Liver (tissue), 9 donors: ENCODE data around the gene PARP12. TPM values are rescaled to one million over a fixed set of nuclear protein-coding genes. Genes with fewer than 3 reads are reported as not detected.

Source experiments
- DNase-seq: peaks from one replicate; pipeline ENCODE4 v3.0.0-alpha.2; 2017; ENCODE audit warnings: low spot score
- H3K27ac ChIP-seq, 2 donors: one replicate each; pipeline ENCODE4 v1.7.0; 2013; ENCODE audit warnings: inconsistent platforms in 2 of 2, low read length in 2 of 2, control low read depth in 1 of 2, low read depth in 1 of 2, mild to moderate bottlenecking in 1 of 2
- H3K27me3 ChIP-seq, 4 donors: one replicate each; pipeline versions ENCODE4 v1.6.1 to v1.7.0; 2013; ENCODE audit warnings: low read length in 3 of 4, inconsistent platforms in 1 of 4, mild to moderate bottlenecking in 1 of 4, moderate library complexity in 1 of 4; ENCODE audit not compliant: control insufficient read depth in 4 of 4, insufficient read depth in 4 of 4
- H3K36me3 ChIP-seq, 4 donors: one replicate each; pipeline versions ENCODE4 v1.6.1 to v1.7.0; 2013; ENCODE audit warnings: low read length in 3 of 4, mild to moderate bottlenecking in 3 of 4, low read depth in 1 of 4, moderate library complexity in 1 of 4; ENCODE audit not compliant: control insufficient read depth in 4 of 4, insufficient read depth in 3 of 4
- H3K4me1 ChIP-seq, 4 donors: one replicate each; pipeline versions ENCODE4 v1.6.1 to v1.7.0; 2013; ENCODE audit warnings: low read length in 3 of 4, mild to moderate bottlenecking in 3 of 4, moderate library complexity in 1 of 4; ENCODE audit not compliant: control insufficient read depth in 4 of 4, insufficient read depth in 4 of 4
- H3K4me3 ChIP-seq, 3 donors: one replicate each; pipeline versions ENCODE4 v1.6.1 to v1.7.0; 2013; ENCODE audit warnings: low read length in 3 of 3, control low read depth in 1 of 3, low read depth in 1 of 3, mild to moderate bottlenecking in 1 of 3
- H3K9ac ChIP-seq, 2 donors: one replicate each; pipeline ENCODE4 v1.7.0; 2013; ENCODE audit warnings: low read length in 2 of 2, mild to moderate bottlenecking in 2 of 2, moderate library complexity in 2 of 2, control low read depth in 1 of 2, low read depth in 1 of 2
- H3K9me3 ChIP-seq, 4 donors: one replicate each; pipeline versions ENCODE4 v1.6.1 to v1.7.0; 2013; ENCODE audit warnings: low read length in 3 of 4; ENCODE audit not compliant: control insufficient read depth in 4 of 4
- EGR1 ChIP-seq, 2 donors: IDR thresholded peaks; 2 replicates each; pipeline ENCODE4 v1.6.1; 2016 to 2018; ENCODE audit warnings: antibody characterized with exemption in 2 of 2, low read depth in 2 of 2
- FOXA1 ChIP-seq: IDR thresholded peaks from 2 replicates; pipeline ENCODE4 v1.6.1; 2016; ENCODE audit warnings: antibody characterized with exemption
- FOXA2 ChIP-seq: IDR thresholded peaks from 2 replicates; pipeline ENCODE4 v1.6.1; 2016; ENCODE audit warnings: antibody characterized with exemption
- HNF4A ChIP-seq, 2 donors: conservative IDR thresholded peaks; 2 replicates each; pipeline ENCODE4 v1.6.1; 2016; ENCODE audit warnings: antibody characterized with exemption in 2 of 2, mild to moderate bottlenecking in 2 of 2
- HNF4G ChIP-seq: IDR thresholded peaks from 2 replicates; pipeline ENCODE4 v1.6.1; 2016; ENCODE audit warnings: antibody characterized with exemption
- JUND ChIP-seq, 2 donors: IDR thresholded peaks; 2 replicates each; pipeline ENCODE4 v1.6.1; 2016; ENCODE audit warnings: antibody characterized with exemption in 2 of 2
- NR2F2 ChIP-seq: IDR thresholded peaks from 2 replicates; pipeline ENCODE4 v1.6.1; 2016; ENCODE audit warnings: antibody characterized with exemption
- RAD21 ChIP-seq, 2 donors: IDR thresholded peaks; 2 replicates each; pipeline ENCODE4 v1.6.1; 2016; ENCODE audit warnings: antibody characterized with exemption in 2 of 2, mild to moderate bottlenecking in 2 of 2
- RXRA ChIP-seq, 2 donors: IDR thresholded peaks; 2 replicates each; pipeline ENCODE4 v1.6.1; 2017 to 2018; ENCODE audit warnings: antibody characterized with exemption in 2 of 2, mild to moderate bottlenecking in 1 of 2
- SP1 ChIP-seq: IDR thresholded peaks from 2 replicates; pipeline ENCODE4 v1.6.1; 2018; ENCODE audit warnings: antibody characterized with exemption, mild to moderate bottlenecking
- TAF1 ChIP-seq: conservative IDR thresholded peaks from 2 replicates; pipeline ENCODE4 v1.6.1; 2016; ENCODE audit warnings: antibody characterized with exemption, mild to moderate bottlenecking
- YY1 ChIP-seq: IDR thresholded peaks from 2 replicates; pipeline ENCODE4 v1.6.1; 2016; ENCODE audit warnings: antibody characterized with exemption, mild to moderate bottlenecking
- WGBS: extraction: QIAGEN DNeasy Blood & Tissue Kit; methylation state at CpG from one replicate; pipeline ENCODE4 v1.1.7; 2013; 5-methylcytosine and 5-hydroxymethylcytosine counted together
- polyA plus RNA-seq, 2 donors: library from polyadenylated mRNA; stranded (reverse) in 1 of 2; unstranded in 1 of 2; fragments of 200-250 nt in 1 of 2; fragments of >200 nt in 1 of 2; fragmentation: Nextera tagmentation in 1 of 2; extraction: Ambion mirVana in 1 of 2; gene quantifications; one replicate each; pipeline versions ENCODE4 v1.2.1 to v1.2.3, GENCODE V29; 2013 to 2015
- total RNA-seq, 2 donors: library from RNA; depleted of rRNA; stranded (reverse); fragments of >200 nt; gene quantifications; one replicate each; pipeline ENCODE4 v1.2.3, GENCODE V29; 2014
- TF ChIP-seq, protein P1 (sequence below): fragments of 150-350 bp; IDR thresholded peaks from 2 replicates; pipeline ENCODE4 v1.5.1; 2017; ENCODE audit warnings: improper control_type of control experiment, low read depth, low read length; ENCODE audit not compliant: missing input control
- TF ChIP-seq, protein P2 (sequence below): IDR thresholded peaks from 2 replicates; pipeline ENCODE4 v1.6.1; 2016; ENCODE audit warnings: antibody characterized with exemption
- TF ChIP-seq, protein P3 (sequence below): IDR thresholded peaks from 2 replicates; pipeline ENCODE4 v1.6.1; 2016; ENCODE audit warnings: antibody characterized with exemption
- TF ChIP-seq, protein P4 (sequence below): IDR thresholded peaks from 2 replicates; pipeline ENCODE4 v1.6.1; 2016; ENCODE audit warnings: antibody characterized with exemption
- TF ChIP-seq, protein P5 (sequence below): IDR thresholded peaks from 2 replicates; pipeline ENCODE4 v1.6.1; 2016; ENCODE audit warnings: antibody characterized with exemption, mild to moderate bottlenecking
- donor health status: healthy.
- donor health status: healthy.
- donor health status: healthy.
- donor health status: healthy.
- donor health status: healthy.

PARP12 gene
- total and polyA plus RNA-seq, 4 donors = 13.3 to 32.7 (median 19.8) TPM

DNA sequence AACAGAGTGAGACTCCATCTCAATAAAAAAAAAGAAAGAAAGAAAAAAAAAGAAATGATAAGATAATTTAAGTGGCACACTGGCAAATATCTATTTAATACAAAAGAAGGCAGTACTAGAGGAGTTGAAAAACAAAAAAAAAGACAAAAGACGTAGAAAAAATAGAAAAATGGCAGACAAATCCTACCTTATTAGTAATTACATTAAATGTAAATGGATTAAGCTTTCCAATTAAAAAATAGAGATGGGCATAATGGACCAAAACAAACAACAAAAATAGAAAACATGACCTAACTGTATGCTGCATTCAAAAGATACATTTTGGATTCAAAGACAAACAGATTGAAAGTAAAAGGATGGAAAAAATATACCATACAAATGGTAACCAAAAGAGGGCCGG is 5.3 kb upstream of the PARP12 start:
- TF ChIP-seq HNF4A (conservative IDR thresholded peaks at IDR 0.05) = no peak
- TF ChIP-seq JUND (IDR thresholded peaks at IDR 0.05) = no peak
- H3K9me3 ChIP-seq = peaks cover 2 to 11% (median 3%) of the 10 kb centered on the region in 4 donors
- H3K27me3 ChIP-seq = no peaks in the 10 kb centered on the region
- WGBS = 94% methylated on average over 2 of the region's 2 CpGs
- H3K4me1 ChIP-seq = peaks cover 0 to 2% (median 0%) of the 10 kb centered on the region in 4 donors
- H3K36me3 ChIP-seq = no peaks in the 10 kb centered on the region
- H3K4me3 ChIP-seq = no peak overlapping the region
- no peak for DNase-seq
- no peak overlapping the region for H3K27ac ChIP-seq
- no peak overlapping the region for H3K9ac ChIP-seq

DNA sequence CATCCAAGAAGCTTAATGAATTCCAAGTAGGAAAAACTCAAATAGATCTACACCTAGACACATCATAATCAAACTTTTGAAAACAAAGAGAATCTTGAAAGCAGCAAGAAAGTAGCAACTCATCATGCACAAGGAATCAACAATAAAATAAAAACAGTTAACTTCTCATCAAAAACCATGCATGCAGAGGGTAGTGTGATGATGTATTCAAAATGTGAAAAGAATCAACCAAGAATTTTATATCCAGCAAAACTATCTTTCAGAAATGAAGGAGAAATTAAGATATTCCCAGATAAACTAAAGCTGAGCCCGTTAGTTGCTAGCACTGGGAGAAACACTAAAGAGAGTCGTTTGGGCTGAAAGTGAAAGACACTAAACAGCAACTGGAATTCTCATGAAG is 4.3 kb upstream of the PARP12 start:
- peaks cover 2 to 11% (median 3%) of the 10 kb centered on the region in 4 donors for H3K9me3 ChIP-seq
- DNase-seq = no peak
- no peak overlapping the region for H3K4me3 ChIP-seq
- no peak overlapping the region for H3K27ac ChIP-seq
- H3K36me3 ChIP-seq = no peaks in the 10 kb centered on the region
- no peak for TF ChIP-seq TAF1
- no peak for TF ChIP-seq FOXA1
- TF ChIP-seq HNF4G = no peak
- no peak for TF ChIP-seq SP1
- TF ChIP-seq, protein P1, sequence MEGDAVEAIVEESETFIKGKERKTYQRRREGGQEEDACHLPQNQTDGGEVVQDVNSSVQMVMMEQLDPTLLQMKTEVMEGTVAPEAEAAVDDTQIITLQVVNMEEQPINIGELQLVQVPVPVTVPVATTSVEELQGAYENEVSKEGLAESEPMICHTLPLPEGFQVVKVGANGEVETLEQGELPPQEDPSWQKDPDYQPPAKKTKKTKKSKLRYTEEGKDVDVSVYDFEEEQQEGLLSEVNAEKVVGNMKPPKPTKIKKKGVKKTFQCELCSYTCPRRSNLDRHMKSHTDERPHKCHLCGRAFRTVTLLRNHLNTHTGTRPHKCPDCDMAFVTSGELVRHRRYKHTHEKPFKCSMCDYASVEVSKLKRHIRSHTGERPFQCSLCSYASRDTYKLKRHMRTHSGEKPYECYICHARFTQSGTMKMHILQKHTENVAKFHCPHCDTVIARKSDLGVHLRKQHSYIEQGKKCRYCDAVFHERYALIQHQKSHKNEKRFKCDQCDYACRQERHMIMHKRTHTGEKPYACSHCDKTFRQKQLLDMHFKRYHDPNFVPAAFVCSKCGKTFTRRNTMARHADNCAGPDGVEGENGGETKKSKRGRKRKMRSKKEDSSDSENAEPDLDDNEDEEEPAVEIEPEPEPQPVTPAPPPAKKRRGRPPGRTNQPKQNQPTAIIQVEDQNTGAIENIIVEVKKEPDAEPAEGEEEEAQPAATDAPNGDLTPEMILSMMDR = no peak
- TF ChIP-seq, protein P2, sequence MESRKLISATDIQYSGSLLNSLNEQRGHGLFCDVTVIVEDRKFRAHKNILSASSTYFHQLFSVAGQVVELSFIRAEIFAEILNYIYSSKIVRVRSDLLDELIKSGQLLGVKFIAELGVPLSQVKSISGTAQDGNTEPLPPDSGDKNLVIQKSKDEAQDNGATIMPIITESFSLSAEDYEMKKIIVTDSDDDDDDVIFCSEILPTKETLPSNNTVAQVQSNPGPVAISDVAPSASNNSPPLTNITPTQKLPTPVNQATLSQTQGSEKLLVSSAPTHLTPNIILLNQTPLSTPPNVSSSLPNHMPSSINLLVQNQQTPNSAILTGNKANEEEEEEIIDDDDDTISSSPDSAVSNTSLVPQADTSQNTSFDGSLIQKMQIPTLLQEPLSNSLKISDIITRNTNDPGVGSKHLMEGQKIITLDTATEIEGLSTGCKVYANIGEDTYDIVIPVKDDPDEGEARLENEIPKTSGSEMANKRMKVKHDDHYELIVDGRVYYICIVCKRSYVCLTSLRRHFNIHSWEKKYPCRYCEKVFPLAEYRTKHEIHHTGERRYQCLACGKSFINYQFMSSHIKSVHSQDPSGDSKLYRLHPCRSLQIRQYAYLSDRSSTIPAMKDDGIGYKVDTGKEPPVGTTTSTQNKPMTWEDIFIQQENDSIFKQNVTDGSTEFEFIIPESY = no peak
- TF ChIP-seq EGR1 (IDR thresholded peaks at IDR 0.05; ENCODE audit: low read depth in 2 of 2) = no peak
- TF ChIP-seq, protein P3, sequence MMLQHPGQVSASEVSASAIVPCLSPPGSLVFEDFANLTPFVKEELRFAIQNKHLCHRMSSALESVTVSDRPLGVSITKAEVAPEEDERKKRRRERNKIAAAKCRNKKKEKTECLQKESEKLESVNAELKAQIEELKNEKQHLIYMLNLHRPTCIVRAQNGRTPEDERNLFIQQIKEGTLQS = no peak
- no peak for TF ChIP-seq JUND (IDR thresholded peaks at IDR 0.05)
- TF ChIP-seq YY1 = no peak
- TF ChIP-seq FOXA2 = no peak
- TF ChIP-seq RXRA (IDR thresholded peaks at IDR 0.05) = no peak
- no peak for TF ChIP-seq RAD21 (IDR thresholded peaks at IDR 0.05)
- TF ChIP-seq NR2F2 = no peak
- no peak overlapping the region for H3K9ac ChIP-seq
- WGBS = 91% methylated on average over 2 of the region's 2 CpGs
- H3K27me3 ChIP-seq = no peaks in the 10 kb centered on the region
- H3K4me1 ChIP-seq = peaks cover 0 to 3% (median 0%) of the 10 kb centered on the region in 4 donors

DNA sequence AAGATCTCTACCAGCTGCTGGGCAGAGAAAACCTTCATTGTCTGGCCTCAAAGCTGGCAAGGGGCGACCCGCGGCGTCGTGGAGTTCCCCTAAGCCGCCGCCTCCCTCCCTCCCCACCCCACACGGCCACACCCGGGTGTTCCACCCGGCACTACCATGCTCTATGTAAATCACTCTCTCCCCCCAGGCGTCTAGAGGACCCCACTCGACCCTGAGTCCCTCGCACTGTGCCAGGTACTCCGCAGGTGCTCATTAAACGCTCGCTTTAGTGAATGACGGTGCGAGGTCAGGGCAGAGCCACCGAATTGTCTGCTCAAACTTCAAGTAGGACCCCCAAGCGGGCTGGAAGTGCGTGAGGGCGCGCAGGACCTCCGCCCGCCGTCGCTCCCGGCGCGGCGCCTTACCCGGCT is 628 bp downstream of the PARP12 start:
- TF ChIP-seq, protein P4, sequence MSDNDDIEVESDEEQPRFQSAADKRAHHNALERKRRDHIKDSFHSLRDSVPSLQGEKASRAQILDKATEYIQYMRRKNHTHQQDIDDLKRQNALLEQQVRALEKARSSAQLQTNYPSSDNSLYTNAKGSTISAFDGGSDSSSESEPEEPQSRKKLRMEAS = no peak
- TF ChIP-seq RXRA (IDR thresholded peaks at IDR 0.05) = no peak
- TF ChIP-seq TAF1 = no peak
- no peak for TF ChIP-seq RAD21 (IDR thresholded peaks at IDR 0.05)
- no peak for TF ChIP-seq FOXA2
- TF ChIP-seq HNF4G = no peak
- TF ChIP-seq, protein P5, sequence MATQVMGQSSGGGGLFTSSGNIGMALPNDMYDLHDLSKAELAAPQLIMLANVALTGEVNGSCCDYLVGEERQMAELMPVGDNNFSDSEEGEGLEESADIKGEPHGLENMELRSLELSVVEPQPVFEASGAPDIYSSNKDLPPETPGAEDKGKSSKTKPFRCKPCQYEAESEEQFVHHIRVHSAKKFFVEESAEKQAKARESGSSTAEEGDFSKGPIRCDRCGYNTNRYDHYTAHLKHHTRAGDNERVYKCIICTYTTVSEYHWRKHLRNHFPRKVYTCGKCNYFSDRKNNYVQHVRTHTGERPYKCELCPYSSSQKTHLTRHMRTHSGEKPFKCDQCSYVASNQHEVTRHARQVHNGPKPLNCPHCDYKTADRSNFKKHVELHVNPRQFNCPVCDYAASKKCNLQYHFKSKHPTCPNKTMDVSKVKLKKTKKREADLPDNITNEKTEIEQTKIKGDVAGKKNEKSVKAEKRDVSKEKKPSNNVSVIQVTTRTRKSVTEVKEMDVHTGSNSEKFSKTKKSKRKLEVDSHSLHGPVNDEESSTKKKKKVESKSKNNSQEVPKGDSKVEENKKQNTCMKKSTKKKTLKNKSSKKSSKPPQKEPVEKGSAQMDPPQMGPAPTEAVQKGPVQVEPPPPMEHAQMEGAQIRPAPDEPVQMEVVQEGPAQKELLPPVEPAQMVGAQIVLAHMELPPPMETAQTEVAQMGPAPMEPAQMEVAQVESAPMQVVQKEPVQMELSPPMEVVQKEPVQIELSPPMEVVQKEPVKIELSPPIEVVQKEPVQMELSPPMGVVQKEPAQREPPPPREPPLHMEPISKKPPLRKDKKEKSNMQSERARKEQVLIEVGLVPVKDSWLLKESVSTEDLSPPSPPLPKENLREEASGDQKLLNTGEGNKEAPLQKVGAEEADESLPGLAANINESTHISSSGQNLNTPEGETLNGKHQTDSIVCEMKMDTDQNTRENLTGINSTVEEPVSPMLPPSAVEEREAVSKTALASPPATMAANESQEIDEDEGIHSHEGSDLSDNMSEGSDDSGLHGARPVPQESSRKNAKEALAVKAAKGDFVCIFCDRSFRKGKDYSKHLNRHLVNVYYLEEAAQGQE = no peak
- no peak for TF ChIP-seq SP1
- TF ChIP-seq, protein P2 = no peak
- TF ChIP-seq EGR1 (IDR thresholded peaks at IDR 0.05; ENCODE audit: low read depth in 2 of 2) = no peak

More for the DNA sequence above, 628 bp downstream of the PARP12 start:
- Histone ChIP-seq H3K4me1 (peaks cover 6 to 28% (median 17%) of the 10 kb centered on the region in 4 donors), H3K9me3 (peaks cover 0 to 5% (median under 1%) of the 10 kb centered on the region in 4 donors), H3K9ac (peak overlapping the region; percentile 33 to 75), H3K36me3 (no peaks in the 10 kb centered on the region), H3K27ac (peak overlapping the region; percentile 76 to 77), H3K4me3 (peak overlapping the region; percentile 71 to 90 (median 73)), H3K27me3 (no peaks in the 10 kb centered on the region)
- 5% methylated on average over 32 of the region's 32 CpGs for WGBS
- DNase-seq = peak; percentile 55
